ENCODE measurements around the gene TTLL10. TPM values are rescaled to one million over a fixed set of nuclear protein-coding genes. Genes with fewer than 3 reads are reported as not detected.

Gene TTLL10
- total and polyA plus RNA-seq, 4 donors = not detected

GRCh38 chr1:1199961-1200875 is 26.5 kb downstream of the TTLL10 start:
- no peak overlapping the region for H3K27ac ChIP-seq (ENCODE audit: low read depth in 1 of 2, low read length in 2 of 2)
- no peaks in the 10 kb centered on the region for H3K9me3 ChIP-seq (ENCODE audit: control insufficient read depth in 4 of 4, low read length in 3 of 4)
- no peak for TF ChIP-seq EGR1 (IDR thresholded peaks at IDR 0.05; ENCODE audit: low read depth in 2 of 2)
- TF ChIP-seq TAF1 (conservative IDR thresholded peaks at IDR 0.05) = no peak
- TF ChIP-seq, protein P1, sequence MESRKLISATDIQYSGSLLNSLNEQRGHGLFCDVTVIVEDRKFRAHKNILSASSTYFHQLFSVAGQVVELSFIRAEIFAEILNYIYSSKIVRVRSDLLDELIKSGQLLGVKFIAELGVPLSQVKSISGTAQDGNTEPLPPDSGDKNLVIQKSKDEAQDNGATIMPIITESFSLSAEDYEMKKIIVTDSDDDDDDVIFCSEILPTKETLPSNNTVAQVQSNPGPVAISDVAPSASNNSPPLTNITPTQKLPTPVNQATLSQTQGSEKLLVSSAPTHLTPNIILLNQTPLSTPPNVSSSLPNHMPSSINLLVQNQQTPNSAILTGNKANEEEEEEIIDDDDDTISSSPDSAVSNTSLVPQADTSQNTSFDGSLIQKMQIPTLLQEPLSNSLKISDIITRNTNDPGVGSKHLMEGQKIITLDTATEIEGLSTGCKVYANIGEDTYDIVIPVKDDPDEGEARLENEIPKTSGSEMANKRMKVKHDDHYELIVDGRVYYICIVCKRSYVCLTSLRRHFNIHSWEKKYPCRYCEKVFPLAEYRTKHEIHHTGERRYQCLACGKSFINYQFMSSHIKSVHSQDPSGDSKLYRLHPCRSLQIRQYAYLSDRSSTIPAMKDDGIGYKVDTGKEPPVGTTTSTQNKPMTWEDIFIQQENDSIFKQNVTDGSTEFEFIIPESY (IDR thresholded peaks at IDR 0.05) = no peak
- no peaks in the 10 kb centered on the region for H3K36me3 ChIP-seq (ENCODE audit: control insufficient read depth in 4 of 4, insufficient read depth in 3 of 4, low read depth in 1 of 4, low read length in 3 of 4)
- peaks cover 0 to 5% (median 0%) of the 10 kb centered on the region in 4 donors for H3K27me3 ChIP-seq (ENCODE audit: control insufficient read depth in 4 of 4, insufficient read depth in 4 of 4, low read length in 3 of 4)
- DNase-seq (ENCODE audit: low spot score) = no peak
- H3K4me1 ChIP-seq (ENCODE audit: control insufficient read depth in 4 of 4, insufficient read depth in 4 of 4, low read length in 3 of 4) = peaks cover 0 to 9% (median 0%) of the 10 kb centered on the region in 4 donors
- H3K9ac ChIP-seq (ENCODE audit: low read depth in 1 of 2, low read length in 2 of 2) = no peak overlapping the region
- 71% methylated on average over 31 of the region's 31 CpGs for WGBS
- H3K4me3 ChIP-seq (ENCODE audit: low read depth in 1 of 3, low read length in 3 of 3) = no peak overlapping the region

DNA sequence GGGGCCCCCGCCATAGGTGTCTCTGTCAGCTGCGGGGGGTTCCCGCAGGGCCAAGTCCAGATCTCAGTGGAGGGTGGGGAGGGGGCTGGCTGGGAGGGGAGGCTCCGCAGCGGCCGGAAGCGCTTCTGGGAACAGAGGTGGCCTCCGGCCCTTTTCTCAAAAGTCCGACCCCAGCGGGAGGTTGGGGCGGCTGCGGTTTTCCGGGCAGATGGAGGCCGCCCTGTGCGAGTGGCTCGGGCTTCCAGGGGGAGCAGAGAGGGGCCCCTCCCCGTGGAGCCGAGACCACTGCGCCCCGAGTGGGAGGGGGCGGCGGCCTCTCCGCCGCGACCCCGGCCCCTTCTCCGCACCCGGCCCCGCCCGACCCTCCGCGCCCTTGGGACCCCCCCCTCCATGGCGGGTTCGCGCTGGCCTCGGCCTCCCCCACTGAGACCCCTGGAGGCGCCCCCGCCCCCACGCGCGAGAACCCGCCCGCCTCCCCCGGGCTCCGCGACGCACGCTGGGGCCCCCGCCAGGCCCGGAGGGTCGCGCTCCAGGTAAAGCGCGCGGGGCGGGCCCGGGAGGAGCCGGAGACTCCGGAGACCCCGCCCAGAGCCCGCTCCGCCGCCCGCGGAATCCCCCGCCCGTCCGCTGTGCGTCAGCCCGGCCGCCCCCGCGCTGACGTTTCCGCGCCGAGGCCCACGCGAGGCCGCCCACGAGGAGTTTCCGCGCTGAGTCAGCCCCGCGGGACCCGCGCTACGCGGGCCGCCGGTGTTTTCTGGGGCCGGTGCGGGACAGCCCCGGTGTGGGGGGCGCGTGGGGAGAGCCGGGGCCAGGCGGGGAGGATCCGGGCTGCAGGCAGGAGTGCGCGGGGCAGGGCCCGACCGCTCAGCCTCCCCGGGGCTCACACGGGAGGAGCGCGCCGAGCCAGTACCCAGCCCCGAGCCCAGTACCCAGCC is 27.5 kb downstream of the TTLL10 start:
- Histone ChIP-seq H3K27ac (ENCODE audit: low read depth in 1 of 2, low read length in 2 of 2) (no peak overlapping the region), H3K27me3 (ENCODE audit: control insufficient read depth in 4 of 4, insufficient read depth in 4 of 4, low read length in 3 of 4) (peaks cover 0 to 5% (median 0%) of the 10 kb centered on the region in 4 donors), H3K9ac (ENCODE audit: low read depth in 1 of 2, low read length in 2 of 2) (no peak overlapping the region), H3K9me3 (ENCODE audit: control insufficient read depth in 4 of 4, low read length in 3 of 4) (no peaks in the 10 kb centered on the region), H3K4me3 (ENCODE audit: low read depth in 1 of 3, low read length in 3 of 3) (peak overlapping the region in 1 of 3 donors; percentile 48), H3K36me3 (ENCODE audit: control insufficient read depth in 4 of 4, insufficient read depth in 3 of 4, low read depth in 1 of 4, low read length in 3 of 4) (no peaks in the 10 kb centered on the region), H3K4me1 (ENCODE audit: control insufficient read depth in 4 of 4, insufficient read depth in 4 of 4, low read length in 3 of 4) (peaks cover 0 to 9% (median 0%) of the 10 kb centered on the region in 4 donors)
- DNase-seq (ENCODE audit: low spot score) = no peak
- TF ChIP-seq EGR1 (IDR thresholded peaks at IDR 0.05; ENCODE audit: low read depth in 2 of 2) (no peak), JUND (IDR thresholded peaks at IDR 0.05) (no peak), FOXA2 (IDR thresholded peaks at IDR 0.05) (no peak), FOXA1 (IDR thresholded peaks at IDR 0.05) (no peak), SP1 (IDR thresholded peaks at IDR 0.05) (no peak), YY1 (IDR thresholded peaks at IDR 0.05) (no peak), RXRA (IDR thresholded peaks at IDR 0.05) (no peak), RAD21 (IDR thresholded peaks at IDR 0.05) (no peak), HNF4A (conservative IDR thresholded peaks at IDR 0.05) (no peak), HNF4G (IDR thresholded peaks at IDR 0.05) (no peak), MAX (IDR thresholded peaks at IDR 0.05) (no peak), GABPA (IDR thresholded peaks at IDR 0.05 in 1 of 2, conservative IDR thresholded peaks at IDR 0.05 in 1 of 2) (no peak), NR2F2 (IDR thresholded peaks at IDR 0.05) (no peak), REST (IDR thresholded peaks at IDR 0.05) (no peak), TAF1 (conservative IDR thresholded peaks at IDR 0.05) (no peak)
- TF ChIP-seq, protein P2, sequence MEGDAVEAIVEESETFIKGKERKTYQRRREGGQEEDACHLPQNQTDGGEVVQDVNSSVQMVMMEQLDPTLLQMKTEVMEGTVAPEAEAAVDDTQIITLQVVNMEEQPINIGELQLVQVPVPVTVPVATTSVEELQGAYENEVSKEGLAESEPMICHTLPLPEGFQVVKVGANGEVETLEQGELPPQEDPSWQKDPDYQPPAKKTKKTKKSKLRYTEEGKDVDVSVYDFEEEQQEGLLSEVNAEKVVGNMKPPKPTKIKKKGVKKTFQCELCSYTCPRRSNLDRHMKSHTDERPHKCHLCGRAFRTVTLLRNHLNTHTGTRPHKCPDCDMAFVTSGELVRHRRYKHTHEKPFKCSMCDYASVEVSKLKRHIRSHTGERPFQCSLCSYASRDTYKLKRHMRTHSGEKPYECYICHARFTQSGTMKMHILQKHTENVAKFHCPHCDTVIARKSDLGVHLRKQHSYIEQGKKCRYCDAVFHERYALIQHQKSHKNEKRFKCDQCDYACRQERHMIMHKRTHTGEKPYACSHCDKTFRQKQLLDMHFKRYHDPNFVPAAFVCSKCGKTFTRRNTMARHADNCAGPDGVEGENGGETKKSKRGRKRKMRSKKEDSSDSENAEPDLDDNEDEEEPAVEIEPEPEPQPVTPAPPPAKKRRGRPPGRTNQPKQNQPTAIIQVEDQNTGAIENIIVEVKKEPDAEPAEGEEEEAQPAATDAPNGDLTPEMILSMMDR (IDR thresholded peaks at IDR 0.05; ENCODE audit: low read depth, low read length, missing input control) = no peak
- TF ChIP-seq, protein P3, sequence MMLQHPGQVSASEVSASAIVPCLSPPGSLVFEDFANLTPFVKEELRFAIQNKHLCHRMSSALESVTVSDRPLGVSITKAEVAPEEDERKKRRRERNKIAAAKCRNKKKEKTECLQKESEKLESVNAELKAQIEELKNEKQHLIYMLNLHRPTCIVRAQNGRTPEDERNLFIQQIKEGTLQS (IDR thresholded peaks at IDR 0.05) = no peak
- TF ChIP-seq, protein P1 (IDR thresholded peaks at IDR 0.05) = no peak
- WGBS = 3% methylated on average over 109 of the region's 109 CpGs

Measured in liver (tissue), 9 donors.